K562 (cell line): ENCODE data around the gene RSU1. TPM values are rescaled to one million over a fixed set of nuclear protein-coding genes. Genes with fewer than 3 reads are reported as not detected.

ENCODE experiments used
- ATAC-seq: fragments of 200-7000 bp; cut with Tn5 transposase; 3 replicates; pipeline ENCODE4 v1.9.1; 2020; ENCODE audit warnings: moderate library complexity
- BruUV-seq: library from RNA; stranded (reverse); fragments of 400-500 nt; replicated peaks from 2 replicates; lab custom pipeline; 2021; lab: Mats Ljungman, UMichigan
- CTCF ChIA-PET: fragments of 300-600 bp; formaldehyde crosslinking; extraction: SDS; loops from one replicate; lab custom pipeline; 2021; ENCODE audit warnings: low intra/inter-chr PET ratio; lab: Yijun Ruan, JAX
- POLR2A ChIA-PET: fragments of 300-600, 350-650 bp; sonication (Branson Sonifier 250); formaldehyde crosslinking; extraction: SDS; loops from one replicate; lab custom pipeline; 2021; ENCODE audit warnings: antibody characterized with exemption, inconsistent platforms; lab: Yijun Ruan, JAX
- DNase-seq, 4 experiments: peaks; one replicate each; pipeline versions ENCODE4 v3.0.0 to v3.0.0-alpha.2; 2011 to 2018; ENCODE audit warnings: low spot score in 3 of 4, mixed read lengths in 3 of 4; ENCODE audit errors: extremely low read depth in 1 of 4
- FAIRE-seq: peaks from 2 replicates; lab custom pipeline; 2011; peaks lifted over from hg19 to GRCh38; lab: Jason Lieb, UNC
- H2AFZ ChIP-seq: 2 replicates; pipeline ENCODE4 v1.6.0; 2011; ENCODE audit warnings: low read depth, low read length, control low read depth, inconsistent platforms
- H3K27ac ChIP-seq: fragments of 200-600 bp; 3 replicates; pipeline ENCODE4 v1.8.0; 2011; ENCODE audit warnings: low read depth, mild to moderate bottlenecking, control low read depth, inconsistent platforms, low read length, moderate library complexity, mixed read lengths; ENCODE audit errors: extremely low read depth
- H3K27me3 ChIP-seq, 2 experiments: fragments of 300-600 bp in 1 of 2; 2 replicates in 1 of 2; 3 replicates in 1 of 2; pipeline versions ENCODE4 v1.6.0 to v1.8.0; 2011; ENCODE audit warnings: inconsistent platforms in 2 of 2, low read length in 2 of 2, mild to moderate bottlenecking in 1 of 2, mixed read lengths in 1 of 2, moderate library complexity in 1 of 2; ENCODE audit not compliant: control insufficient read depth in 2 of 2, insufficient read depth in 2 of 2
- H3K36me3 ChIP-seq: fragments of 300-600 bp; 3 replicates; pipeline ENCODE4 v1.8.0; 2011; ENCODE audit warnings: mild to moderate bottlenecking, low read length, inconsistent platforms; ENCODE audit not compliant: control insufficient read depth, insufficient read depth
- H3K4me1 ChIP-seq, 2 experiments: fragments of 200-600 bp in 1 of 2; replicated peaks in 1 of 2; 2 replicates in 1 of 2; 3 replicates in 1 of 2; pipeline versions ENCODE4 v1.5.1 to v1.8.0; 2011; ENCODE audit warnings: inconsistent platforms in 2 of 2, low read length in 2 of 2, mild to moderate bottlenecking in 1 of 2, mixed read lengths in 1 of 2, moderate library complexity in 1 of 2; ENCODE audit not compliant: control insufficient read depth in 2 of 2, insufficient read depth in 2 of 2
- H3K4me2 ChIP-seq: 2 replicates; pipeline ENCODE4 v1.6.1; 2011; ENCODE audit warnings: low read length, control low read depth, inconsistent platforms, mixed read lengths; ENCODE audit not compliant: insufficient read depth
- H3K4me3 ChIP-seq: fragments of 200-600 bp; sonication (generic), shearing (Covaris generic); 2 replicates; pipeline ENCODE4 v1.5.1; 2016; ENCODE audit warnings: control low read depth, inconsistent platforms
- H3K79me2 ChIP-seq: fragments of 200-600 bp; 3 replicates; pipeline ENCODE4 v1.8.0; 2011; ENCODE audit warnings: low read length, inconsistent platforms; ENCODE audit not compliant: control insufficient read depth, insufficient read depth
- H3K9ac ChIP-seq, 2 experiments: 2 replicates each; pipeline versions ENCODE4 v1.6.0 to v1.6.1; 2011; ENCODE audit warnings: low read depth in 2 of 2, low read length in 2 of 2, control low read depth in 1 of 2, inconsistent platforms in 1 of 2, mild to moderate bottlenecking in 1 of 2, mixed read lengths in 1 of 2; ENCODE audit not compliant: insufficient read depth in 1 of 2
- H3K9me1 ChIP-seq: one replicate; pipeline ENCODE4 v1.6.0; 2011; ENCODE audit warnings: inconsistent platforms, mild to moderate bottlenecking, low read length, moderate library complexity; ENCODE audit not compliant: control insufficient read depth, insufficient read depth
- H3K9me3 ChIP-seq: replicated peaks from 2 replicates; pipeline ENCODE4 v1.5.1; 2011; ENCODE audit warnings: low read depth, low read length, inconsistent platforms; ENCODE audit not compliant: control insufficient read depth, insufficient read depth
- H4K20me1 ChIP-seq: replicated peaks from 2 replicates; pipeline ENCODE4 v1.6.1; 2011; ENCODE audit warnings: low read length, inconsistent platforms, mixed read lengths; ENCODE audit not compliant: control insufficient read depth, insufficient read depth
- ARHGAP35 ChIP-seq: fragments of 450-650 bp; IDR thresholded peaks from 2 replicates; pipeline ENCODE4 v1.6.1; 2018; ENCODE audit not compliant: partially characterized antibody
- CTCFL ChIP-seq: IDR thresholded peaks from 2 replicates; pipeline ENCODE4 v1.6.1; 2011; ENCODE audit warnings: borderline replicate concordance, low read depth, mild to moderate bottlenecking, moderate library complexity, low read length; ENCODE audit not compliant: insufficient read depth, poor library complexity, severe bottlenecking
- DACH1 ChIP-seq: fragments of 450-650 bp; IDR thresholded peaks from 2 replicates; pipeline ENCODE4 v1.6.1; 2018; ENCODE audit not compliant: partially characterized antibody
- EWSR1 ChIP-seq: fragments of 450-650 bp; IDR thresholded peaks from 2 replicates; pipeline ENCODE4 v1.6.1; 2018; ENCODE audit warnings: borderline replicate concordance, mild to moderate bottlenecking, low read depth, moderate library complexity; ENCODE audit not compliant: partially characterized antibody
- GABPA ChIP-seq: fragments of 200-800 bp; sonication (Bioruptor generic); conservative IDR thresholded peaks from 2 replicates; pipeline ENCODE4 v1.6.1; 2016; ENCODE audit warnings: low read depth, missing genetic modification characterization, missing compliant biosample characterization
- IRF2 ChIP-seq: sonication (generic); formaldehyde crosslinking; IDR thresholded peaks from 2 replicates; pipeline ENCODE4 v1.8.1; 2022; ENCODE audit warnings: mild to moderate bottlenecking, missing genetic modification reagents
- JUN ChIP-seq, 2 experiments: sonication (generic) in 1 of 2; formaldehyde crosslinking in 1 of 2; IDR thresholded peaks; 2 replicates each; pipeline versions ENCODE4 v1.6.1 to v1.8.0; 2012 to 2022; ENCODE audit warnings: borderline replicate concordance in 2 of 2, mild to moderate bottlenecking in 2 of 2, improper control_type of control experiment in 1 of 2, low read depth in 1 of 2, low read length in 1 of 2, missing genetic modification reagents in 1 of 2
- POLR2B ChIP-seq: fragments of 450-650 bp; IDR thresholded peaks from 2 replicates; pipeline ENCODE4 v1.6.1; 2018; ENCODE audit warnings: low read depth; ENCODE audit not compliant: partially characterized antibody
- POLR2H ChIP-seq: IDR thresholded peaks from 2 replicates; pipeline ENCODE4 v1.6.1; 2016; ENCODE audit warnings: missing genetic modification characterization, low read depth, mild to moderate bottlenecking, control low read depth, missing compliant biosample characterization, moderate library complexity
- RFX5 ChIP-seq: IDR thresholded peaks from 2 replicates; pipeline ENCODE4 v1.6.1; 2011; ENCODE audit warnings: low read depth, mild to moderate bottlenecking, improper control_type of control experiment, low read length
- STAG1 ChIP-seq: sonication (generic); formaldehyde crosslinking; IDR thresholded peaks from 2 replicates; pipeline ENCODE4 v1.5.0; 2020; ENCODE audit warnings: missing genetic modification reagents, borderline replicate concordance
- TCF7 ChIP-seq: sonication (generic); IDR thresholded peaks from 2 replicates; pipeline ENCODE4 v1.6.1; 2016; ENCODE audit warnings: antibody characterized with exemption, borderline replicate concordance
- TCFL5 ChIP-seq: fragments of 250-450 bp; sonication (Bioruptor Pico); conservative IDR thresholded peaks from 2 replicates; pipeline ENCODE4 v1.6.1; 2021; ENCODE audit warnings: mild to moderate bottlenecking, moderate library complexity, matching md5 sums
- ZNF436 ChIP-seq: fragments of 250-450, 450-650 bp; sonication (Bioruptor Pico); formaldehyde crosslinking; IDR thresholded peaks from 2 replicates; pipeline ENCODE4 v1.7.0; 2020; ENCODE audit warnings: mild to moderate bottlenecking
- WGBS: fragments of 100-300 bp; shearing (Covaris generic); methylation state at CpG from one replicate; pipeline ENCODE4 v1.1.6; 2016; ENCODE audit warnings: low coverage, mixed read lengths; ENCODE audit not compliant: insufficient coverage; ENCODE audit errors: missing lambda C conversion rate; 5-methylcytosine and 5-hydroxymethylcytosine counted together
- in situ Hi-C: fragments of 300-500 bp; cut with MboI; formaldehyde crosslinking; loops from 4 replicates; pipeline ENCODE4 v1.15.0; 2018; ENCODE audit warnings: inconsistent platforms, mixed read lengths
- intact Hi-C: fragments of 100-400 bp; cut with micrococcal nuclease; formaldehyde crosslinking; loops from 2 replicates; pipeline ENCODE4 v1.14.2; 2022
- polyA plus RNA-seq, 8 experiments: library from polyadenylated mRNA; depleted of rRNA in 4 of 8; stranded (reverse) in 5 of 8; unstranded in 3 of 8; fragments of >200 nt; fragmentation: Nextera tagmentation in 2 of 8; fragmentation: Illumina TruSeq in 1 of 8; extraction: Ambion mirVana in 2 of 8; extraction: Trizol in 1 of 8; gene quantifications; 2 replicates each; pipeline versions ENCODE4 v1.2.1 to v1.2.3, GENCODE V29; 2011 to 2014; ENCODE audit warnings: inconsistent platforms in 1 of 8, missing spikeins in 1 of 8
- total RNA-seq, 7 experiments: library from RNA; depleted of rRNA in 6 of 7; stranded (reverse); fragments of >200 nt in 6 of 7; fragmentation: Illumina TruSeq in 2 of 7; extraction: Trizol in 2 of 7; gene quantifications; 2 replicates each; pipeline versions ENCODE4 v1.2.1 to v1.2.3, GENCODE V29; 2011 to 2021; ENCODE audit warnings: low replicate concordance in 1 of 7
- TF ChIP-seq, protein P1 (sequence below): sonication (generic); formaldehyde crosslinking; IDR thresholded peaks from 2 replicates; pipeline ENCODE4 v1.8.1; 2023; ENCODE audit warnings: mild to moderate bottlenecking, missing genetic modification reagents
- TF ChIP-seq, protein P2 (sequence below), 2 experiments: fragments of 450-650 bp; IDR thresholded peaks; 2 replicates each; pipeline ENCODE4 v1.6.1; 2016

The RSU1 gene
- total and polyA plus RNA-seq, 9 of the 15 experiments (the other 6 are each of a cell fraction or from before 2014, with no cell fraction given) = 18.8 to 67.3 (median 31.5) TPM

GRCh38 chr10:16673443-16673842, 143.8 kb downstream of the RSU1 start:
- Histone ChIP-seq H3K9ac (no peak overlapping the region), H3K27ac (no peak overlapping the region), H3K4me3 (no peak overlapping the region), H3K4me1 (no peaks in the 10 kb centered on the region), H4K20me1 (no peaks in the 10 kb centered on the region), H3K36me3 (no peaks in the 10 kb centered on the region), H3K9me1 (no peaks in the 10 kb centered on the region), H3K27me3 (no peaks in the 10 kb centered on the region), H3K79me2 (no peaks in the 10 kb centered on the region), H3K9me3 (no peaks in the 10 kb centered on the region), H3K4me2 (no peak overlapping the region), H2AFZ (no peak overlapping the region)
- in situ Hi-C loops = no loop called here
- WGBS = 10% methylated on average over 6 of the region's 6 CpGs
- FAIRE-seq = no peak
- no peak for DNase-seq
- ATAC-seq = no peak
- ChIA-PET POLR2A (no interaction called here), CTCF (no interaction called here)
- no TSS peak for BruUV-seq
- intact Hi-C loops = no loop called here
- no peak for TF ChIP-seq POLR2H (tag)
- TF ChIP-seq GABPA (tag) = no peak
- no peak for TF ChIP-seq TCFL5 (CRISPR knock-in tag)
- TF ChIP-seq, protein P1, sequence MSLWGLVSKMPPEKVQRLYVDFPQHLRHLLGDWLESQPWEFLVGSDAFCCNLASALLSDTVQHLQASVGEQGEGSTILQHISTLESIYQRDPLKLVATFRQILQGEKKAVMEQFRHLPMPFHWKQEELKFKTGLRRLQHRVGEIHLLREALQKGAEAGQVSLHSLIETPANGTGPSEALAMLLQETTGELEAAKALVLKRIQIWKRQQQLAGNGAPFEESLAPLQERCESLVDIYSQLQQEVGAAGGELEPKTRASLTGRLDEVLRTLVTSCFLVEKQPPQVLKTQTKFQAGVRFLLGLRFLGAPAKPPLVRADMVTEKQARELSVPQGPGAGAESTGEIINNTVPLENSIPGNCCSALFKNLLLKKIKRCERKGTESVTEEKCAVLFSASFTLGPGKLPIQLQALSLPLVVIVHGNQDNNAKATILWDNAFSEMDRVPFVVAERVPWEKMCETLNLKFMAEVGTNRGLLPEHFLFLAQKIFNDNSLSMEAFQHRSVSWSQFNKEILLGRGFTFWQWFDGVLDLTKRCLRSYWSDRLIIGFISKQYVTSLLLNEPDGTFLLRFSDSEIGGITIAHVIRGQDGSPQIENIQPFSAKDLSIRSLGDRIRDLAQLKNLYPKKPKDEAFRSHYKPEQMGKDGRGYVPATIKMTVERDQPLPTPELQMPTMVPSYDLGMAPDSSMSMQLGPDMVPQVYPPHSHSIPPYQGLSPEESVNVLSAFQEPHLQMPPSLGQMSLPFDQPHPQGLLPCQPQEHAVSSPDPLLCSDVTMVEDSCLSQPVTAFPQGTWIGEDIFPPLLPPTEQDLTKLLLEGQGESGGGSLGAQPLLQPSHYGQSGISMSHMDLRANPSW (CRISPR knock-in tag) = no peak
- no peak for TF ChIP-seq TCF7
- no peak for TF ChIP-seq CTCFL
- no peak for TF ChIP-seq STAG1
- no peak for TF ChIP-seq ZNF436 (CRISPR knock-in tag)
- no peak for TF ChIP-seq POLR2B
- TF ChIP-seq JUN (IDR thresholded peaks at IDR 0.05; ENCODE audit: borderline replicate concordance, low read depth, low read length) = no peak
- no peak for TF ChIP-seq JUN (CRISPR knock-in tag; IDR thresholded peaks at IDR 0.05; ENCODE audit: borderline replicate concordance)
- TF ChIP-seq IRF2 (CRISPR knock-in tag) = no peak
- no peak for TF ChIP-seq EWSR1
- no peak for TF ChIP-seq ARHGAP35
- TF ChIP-seq DACH1 = no peak
- TF ChIP-seq RFX5 = no peak
- TF ChIP-seq, protein P2, sequence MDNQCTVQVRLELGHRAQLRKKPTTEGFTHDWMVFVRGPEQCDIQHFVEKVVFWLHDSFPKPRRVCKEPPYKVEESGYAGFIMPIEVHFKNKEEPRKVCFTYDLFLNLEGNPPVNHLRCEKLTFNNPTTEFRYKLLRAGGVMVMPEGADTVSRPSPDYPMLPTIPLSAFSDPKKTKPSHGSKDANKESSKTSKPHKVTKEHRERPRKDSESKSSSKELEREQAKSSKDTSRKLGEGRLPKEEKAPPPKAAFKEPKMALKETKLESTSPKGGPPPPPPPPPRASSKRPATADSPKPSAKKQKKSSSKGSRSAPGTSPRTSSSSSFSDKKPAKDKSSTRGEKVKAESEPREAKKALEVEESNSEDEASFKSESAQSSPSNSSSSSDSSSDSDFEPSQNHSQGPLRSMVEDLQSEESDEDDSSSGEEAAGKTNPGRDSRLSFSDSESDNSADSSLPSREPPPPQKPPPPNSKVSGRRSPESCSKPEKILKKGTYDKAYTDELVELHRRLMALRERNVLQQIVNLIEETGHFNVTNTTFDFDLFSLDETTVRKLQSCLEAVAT (IDR thresholded peaks at IDR 0.05) = no peak
